HUDEP-2 (cell line): ENCODE results near the gene SREBF1.

Experiments
- DNase-seq, 76 experiments: peaks; one replicate each; lab custom pipeline; 2025; ENCODE audit not compliant: unreplicated experiment in 76 of 76; lab: John Stamatoyannopoulos, UW

SREBF1 gene

GRCh38 chr17:17784657-17785267 lies 52.0 kb downstream of the SREBF1 start:
- DNase-seq, result peak in 11 of 76 experiments; percentile 8 to 40 (median 23)

- no peak for DNase-seq
Measured at GRCh38 chr17:17783825-17784656, 52.7 kb downstream of the SREBF1 start.

- peak in 19 of 76 experiments; percentile 8 to 41 (median 23) for DNase-seq
Measured at GRCh38 chr17:17783116-17783824, 53.5 kb downstream of the SREBF1 start.

GRCh38 chr17:17782523-17783115 lies 54.2 kb downstream of the SREBF1 start:
- DNase-seq, result no peak

GRCh38 chr17:17781591-17782496 lies 54.9 kb downstream of the SREBF1 start:
- peak in 12 of 76 experiments; percentile 7 to 39 (median 16) for DNase-seq

GRCh38 chr17:17780922-17781590 lies 55.7 kb downstream of the SREBF1 start:
- no peak for DNase-seq

- DNase-seq, result no peak
Measured at GRCh38 chr17:17779015-17779611, 57.7 kb downstream of the SREBF1 start.

GRCh38 chr17:17778308-17779014 lies 58.3 kb downstream of the SREBF1 start:
- no peak for DNase-seq

GRCh38 chr17:17776889-17777288 lies 59.9 kb downstream of the SREBF1 start:
- no peak for DNase-seq

- DNase-seq, result no peak
Measured at GRCh38 chr17:17774009-17774881, 62.5 kb downstream of the SREBF1 start.

- no peak for DNase-seq
Measured at GRCh38 chr17:17772231-17772630, 64.6 kb downstream of the SREBF1 start.

- DNase-seq, result no peak
Measured at GRCh38 chr17:17771498-17772201, 65.1 kb downstream of the SREBF1 start.

GRCh38 chr17:17770632-17771044 lies 66.1 kb downstream of the SREBF1 start:
- DNase-seq, result no peak

GRCh38 chr17:17769869-17770631 lies 66.7 kb downstream of the SREBF1 start:
- DNase-seq, result no peak

GRCh38 chr17:17768424-17769088 lies 68.2 kb downstream of the SREBF1 start:
- peak in 1 of 76 experiments; percentile 11 for DNase-seq
